Measurements from ENCODE around the gene ACVR1B.

- no peak for TF ChIP-seq POLR2A (IDR thresholded peaks at IDR 0.05; ENCODE audit: low read depth, low read length)
- no peak for TF ChIP-seq POLR2AphosphoS5 (IDR thresholded peaks at IDR 0.05; ENCODE audit: low read depth, low read length)
- TF ChIP-seq PAX5 (IDR thresholded peaks at IDR 0.05; ENCODE audit: insufficient read depth, low read length, severe bottlenecking): no peak
- no peak for TF ChIP-seq TAF1 (IDR thresholded peaks at IDR 0.05; ENCODE audit: low read depth, low read length)
- TF ChIP-seq POU2F2 (IDR thresholded peaks at IDR 0.05; ENCODE audit: low read depth, low read length): no peak
Observed at GRCh38 chr12:51947246-51947996, 4.1 kb upstream of the ACVR1B start.

Data from GM12891 (cell line).